HEK293 (cell line): ENCODE measurements around the gene FOXO3.

Source experiments
- BCL11A ChIP-seq: fragments of 450-650 bp; formaldehyde crosslinking; IDR thresholded peaks from 2 replicates; pipeline ENCODE4 v1.5.1; 2016; ENCODE audit warnings: low read depth, missing biosample characterization, missing genetic modification characterization
- GLI4 ChIP-seq: fragments of 450-650 bp; formaldehyde crosslinking; IDR thresholded peaks from 2 replicates; pipeline ENCODE4 v1.5.1; 2016; ENCODE audit warnings: missing biosample characterization, missing genetic modification characterization
- REPIN1 ChIP-seq: fragments of 450-650 bp; formaldehyde crosslinking; IDR thresholded peaks from 2 replicates; pipeline ENCODE4 v1.5.1; 2017; ENCODE audit warnings: missing biosample characterization, missing genetic modification characterization, low read depth
- REST ChIP-seq: fragments of 450-650 bp; formaldehyde crosslinking; IDR thresholded peaks from 2 replicates; pipeline ENCODE4 v1.5.1; 2016; ENCODE audit warnings: missing biosample characterization, missing genetic modification characterization
- TCF7L2 ChIP-seq: IDR thresholded peaks from 2 replicates; pipeline ENCODE4 v1.6.1; 2011; ENCODE audit warnings: low read depth, mild to moderate bottlenecking, inconsistent platforms, low read length, moderate library complexity, borderline replicate concordance
- ZBTB7A ChIP-seq: fragments of 450-650 bp; formaldehyde crosslinking; IDR thresholded peaks from 2 replicates; pipeline ENCODE4 v1.5.1; 2016; ENCODE audit warnings: low read depth, missing biosample characterization, missing genetic modification characterization
- ZNF121 ChIP-seq: fragments of 450-650 bp; formaldehyde crosslinking; IDR thresholded peaks from 2 replicates; pipeline ENCODE4 v1.5.1; 2016; ENCODE audit warnings: missing biosample characterization, missing genetic modification characterization
- ZNF311 ChIP-seq: fragments of 450-650 bp; formaldehyde crosslinking; IDR thresholded peaks from 2 replicates; pipeline ENCODE4 v1.5.1; 2017; ENCODE audit warnings: missing biosample characterization, missing genetic modification characterization, borderline replicate concordance
- ZNF529 ChIP-seq: fragments of 450-650 bp; formaldehyde crosslinking; IDR thresholded peaks from 2 replicates; pipeline ENCODE4 v1.5.1; 2017; ENCODE audit warnings: missing genetic modification characterization, missing biosample characterization; ENCODE audit not compliant: insufficient replicate concordance
- ZNF660 ChIP-seq: fragments of 450-650 bp; IDR thresholded peaks from 2 replicates; pipeline ENCODE4 v1.5.1; 2018; ENCODE audit warnings: missing biosample characterization, mild to moderate bottlenecking, missing genetic modification characterization
- ZNF785 ChIP-seq: fragments of 450-650 bp; formaldehyde crosslinking; IDR thresholded peaks from 2 replicates; pipeline ENCODE4 v1.5.1; 2016; ENCODE audit warnings: missing biosample characterization, missing genetic modification characterization
- TF ChIP-seq, protein P1 (sequence below): fragments of 450-650 bp; formaldehyde crosslinking; IDR thresholded peaks from 2 replicates; pipeline ENCODE4 v1.5.1; 2016; ENCODE audit warnings: missing biosample characterization, missing genetic modification characterization
- TF ChIP-seq, protein P2 (sequence below): fragments of 450-650 bp; formaldehyde crosslinking; IDR thresholded peaks from 2 replicates; pipeline ENCODE4 v1.5.1; 2016; ENCODE audit warnings: missing biosample characterization, missing genetic modification characterization
- TF ChIP-seq, protein P3 (sequence below): fragments of 450-650 bp; formaldehyde crosslinking; IDR thresholded peaks from 2 replicates; pipeline ENCODE4; 2016; ENCODE audit warnings: missing biosample characterization, missing genetic modification characterization

- TF ChIP-seq, protein P1, sequence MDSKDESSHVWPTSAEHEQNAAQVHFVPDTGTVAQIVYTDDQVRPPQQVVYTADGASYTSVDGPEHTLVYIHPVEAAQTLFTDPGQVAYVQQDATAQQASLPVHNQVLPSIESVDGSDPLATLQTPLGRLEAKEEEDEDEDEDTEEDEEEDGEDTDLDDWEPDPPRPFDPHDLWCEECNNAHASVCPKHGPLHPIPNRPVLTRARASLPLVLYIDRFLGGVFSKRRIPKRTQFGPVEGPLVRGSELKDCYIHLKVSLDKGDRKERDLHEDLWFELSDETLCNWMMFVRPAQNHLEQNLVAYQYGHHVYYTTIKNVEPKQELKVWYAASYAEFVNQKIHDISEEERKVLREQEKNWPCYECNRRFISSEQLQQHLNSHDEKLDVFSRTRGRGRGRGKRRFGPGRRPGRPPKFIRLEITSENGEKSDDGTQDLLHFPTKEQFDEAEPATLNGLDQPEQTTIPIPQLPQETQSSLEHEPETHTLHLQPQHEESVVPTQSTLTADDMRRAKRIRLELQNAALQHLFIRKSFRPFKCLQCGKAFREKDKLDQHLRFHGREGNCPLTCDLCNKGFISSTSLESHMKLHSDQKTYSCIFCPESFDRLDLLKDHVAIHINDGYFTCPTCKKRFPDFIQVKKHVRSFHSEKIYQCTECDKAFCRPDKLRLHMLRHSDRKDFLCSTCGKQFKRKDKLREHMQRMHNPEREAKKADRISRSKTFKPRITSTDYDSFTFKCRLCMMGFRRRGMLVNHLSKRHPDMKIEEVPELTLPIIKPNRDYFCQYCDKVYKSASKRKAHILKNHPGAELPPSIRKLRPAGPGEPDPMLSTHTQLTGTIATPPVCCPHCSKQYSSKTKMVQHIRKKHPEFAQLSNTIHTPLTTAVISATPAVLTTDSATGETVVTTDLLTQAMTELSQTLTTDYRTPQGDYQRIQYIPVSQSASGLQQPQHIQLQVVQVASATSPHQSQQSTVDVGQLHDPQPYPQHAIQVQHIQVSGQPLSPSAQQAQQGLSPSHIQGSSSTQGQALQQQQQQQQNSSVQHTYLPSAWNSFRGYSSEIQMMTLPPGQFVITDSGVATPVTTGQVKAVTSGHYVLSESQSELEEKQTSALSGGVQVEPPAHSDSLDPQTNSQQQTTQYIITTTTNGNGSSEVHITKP (tag by site-specific recombination) = no peak
- no peak for TF ChIP-seq ZNF121 (tag by site-specific recombination)
- TF ChIP-seq, protein P2, sequence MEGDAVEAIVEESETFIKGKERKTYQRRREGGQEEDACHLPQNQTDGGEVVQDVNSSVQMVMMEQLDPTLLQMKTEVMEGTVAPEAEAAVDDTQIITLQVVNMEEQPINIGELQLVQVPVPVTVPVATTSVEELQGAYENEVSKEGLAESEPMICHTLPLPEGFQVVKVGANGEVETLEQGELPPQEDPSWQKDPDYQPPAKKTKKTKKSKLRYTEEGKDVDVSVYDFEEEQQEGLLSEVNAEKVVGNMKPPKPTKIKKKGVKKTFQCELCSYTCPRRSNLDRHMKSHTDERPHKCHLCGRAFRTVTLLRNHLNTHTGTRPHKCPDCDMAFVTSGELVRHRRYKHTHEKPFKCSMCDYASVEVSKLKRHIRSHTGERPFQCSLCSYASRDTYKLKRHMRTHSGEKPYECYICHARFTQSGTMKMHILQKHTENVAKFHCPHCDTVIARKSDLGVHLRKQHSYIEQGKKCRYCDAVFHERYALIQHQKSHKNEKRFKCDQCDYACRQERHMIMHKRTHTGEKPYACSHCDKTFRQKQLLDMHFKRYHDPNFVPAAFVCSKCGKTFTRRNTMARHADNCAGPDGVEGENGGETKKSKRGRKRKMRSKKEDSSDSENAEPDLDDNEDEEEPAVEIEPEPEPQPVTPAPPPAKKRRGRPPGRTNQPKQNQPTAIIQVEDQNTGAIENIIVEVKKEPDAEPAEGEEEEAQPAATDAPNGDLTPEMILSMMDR (tag by site-specific recombination) = no peak
- TF ChIP-seq GLI4 (tag by site-specific recombination) = no peak
- TF ChIP-seq REPIN1 = no peak
- TF ChIP-seq REST (tag by site-specific recombination) = no peak
- no peak for TF ChIP-seq ZNF785 (tag by site-specific recombination)
- TF ChIP-seq TCF7L2 = no peak
- no peak for TF ChIP-seq ZNF660
- TF ChIP-seq, protein P3, sequence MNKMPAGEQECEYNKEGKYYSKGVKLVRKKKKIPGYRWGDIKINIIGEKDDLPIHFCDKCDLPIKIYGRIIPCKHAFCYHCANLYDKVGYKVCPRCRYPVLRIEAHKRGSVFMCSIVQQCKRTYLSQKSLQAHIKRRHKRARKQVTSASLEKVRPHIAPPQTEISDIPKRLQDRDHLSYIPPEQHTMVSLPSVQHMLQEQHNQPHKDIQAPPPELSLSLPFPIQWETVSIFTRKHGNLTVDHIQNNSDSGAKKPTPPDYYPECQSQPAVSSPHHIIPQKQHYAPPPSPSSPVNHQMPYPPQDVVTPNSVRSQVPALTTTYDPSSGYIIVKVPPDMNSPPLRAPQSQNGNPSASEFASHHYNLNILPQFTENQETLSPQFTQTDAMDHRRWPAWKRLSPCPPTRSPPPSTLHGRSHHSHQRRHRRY = no peak
- TF ChIP-seq ZNF311 (tag by site-specific recombination) = no peak
- no peak for TF ChIP-seq BCL11A (tag by site-specific recombination)
- TF ChIP-seq ZNF529 (tag by site-specific recombination) = no peak
- TF ChIP-seq ZBTB7A (tag by site-specific recombination) = no peak
Measured at GRCh38 chr6:108565091-108565766, 4.5 kb downstream of the FOXO3 start.
